ENCODE measurements around the gene CANT1.

Gene CANT1

GRCh38 chr17:79009397-79010303 is at the start of gene CANT1:
TSS of gene CANT1 (minus strand) at chr17:79009764. CDS start at chr17:78997622, 12,142 bp downstream.
- DNase-seq (ENCODE audit: low read depth, low spot score), result no peak

GRCh38 chr17:79057737-79058385 is 48.3 kb upstream of the CANT1 start:
- DNase-seq (ENCODE audit: low read depth, low spot score), result no peak

- DNase-seq (ENCODE audit: low read depth, low spot score), result no peak
Observed at GRCh38 chr17:79055197-79055596, 45.6 kb upstream of the CANT1 start.

GRCh38 chr17:79054200-79054960 is 44.8 kb upstream of the CANT1 start:
- DNase-seq (ENCODE audit: low read depth, low spot score), result no peak

- no peak for DNase-seq (ENCODE audit: low read depth, low spot score)
Observed at GRCh38 chr17:79053251-79053925, 43.8 kb upstream of the CANT1 start.

GRCh38 chr17:79052131-79052530 is 42.6 kb upstream of the CANT1 start:
- no peak for DNase-seq (ENCODE audit: low read depth, low spot score)

- no peak for DNase-seq (ENCODE audit: low read depth, low spot score)
Observed at GRCh38 chr17:79051306-79051705, 41.7 kb upstream of the CANT1 start.

GRCh38 chr17:79050551-79050950 is 41.0 kb upstream of the CANT1 start:
- no peak for DNase-seq (ENCODE audit: low read depth, low spot score)

- no peak for DNase-seq (ENCODE audit: low read depth, low spot score)
Observed at GRCh38 chr17:79049821-79050220, 40.3 kb upstream of the CANT1 start.

GRCh38 chr17:79048826-79049755 is 39.5 kb upstream of the CANT1 start:
- no peak for DNase-seq (ENCODE audit: low read depth, low spot score)

- DNase-seq (ENCODE audit: low read depth, low spot score), result no peak
Observed at GRCh38 chr17:79047923-79048825, 38.6 kb upstream of the CANT1 start.

GRCh38 chr17:79047291-79047920 is 37.8 kb upstream of the CANT1 start:
- DNase-seq (ENCODE audit: low read depth, low spot score), result no peak

GRCh38 chr17:79046916-79047280 is 37.3 kb upstream of the CANT1 start:
- no peak for DNase-seq (ENCODE audit: low read depth, low spot score)

- DNase-seq (ENCODE audit: low read depth, low spot score), result no peak
Observed at GRCh38 chr17:79046197-79046915, 36.8 kb upstream of the CANT1 start.

- peak; percentile 59 for DNase-seq (ENCODE audit: low read depth, low spot score)
Observed at GRCh38 chr17:79045842-79046196, 36.3 kb upstream of the CANT1 start.

GRCh38 chr17:79045001-79045729 is 35.6 kb upstream of the CANT1 start:
- DNase-seq (ENCODE audit: low read depth, low spot score), result no peak

- no peak for DNase-seq (ENCODE audit: low read depth, low spot score)
Observed at GRCh38 chr17:79044462-79044861, 34.9 kb upstream of the CANT1 start.

- DNase-seq (ENCODE audit: low read depth, low spot score), result no peak
Observed at GRCh38 chr17:79043931-79044320, 34.4 kb upstream of the CANT1 start.

Measured in brain pericyte (primary cell).